ENCODE measurements around the gene TLR2. TPM values are rescaled to one million over a fixed set of nuclear protein-coding genes. Genes with fewer than 3 reads are reported as not detected.

Gene TLR2
- total RNA-seq, 1 donor from 2014 or later = 17.9 TPM

DNA sequence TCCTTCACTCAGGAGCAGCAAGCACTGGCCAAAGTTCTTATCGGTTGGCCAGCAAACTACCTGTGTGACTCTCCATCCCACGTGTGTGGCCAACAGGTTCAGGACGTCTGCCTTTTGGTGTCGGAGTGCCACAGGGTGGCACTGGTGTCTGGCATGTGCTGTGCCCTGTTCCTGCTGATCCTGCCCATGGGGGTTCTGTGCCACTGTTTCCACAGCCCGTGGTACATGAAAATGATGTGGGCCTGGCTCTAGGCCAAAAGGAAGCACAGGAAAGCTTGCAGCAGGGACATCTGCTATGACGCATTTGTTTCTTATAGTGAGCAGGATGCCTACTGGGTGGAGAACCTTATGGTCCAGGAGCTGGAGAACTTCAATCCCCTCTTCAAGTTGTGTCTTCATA is 4.6 kb upstream of the TLR2 start:
- no peak overlapping the region for H3K4me3 ChIP-seq (ENCODE audit: low read depth, low read length)
- H3K36me3 ChIP-seq (ENCODE audit: control insufficient read depth, insufficient read depth, low read length) = no peaks in the 10 kb centered on the region
- no peak for DNase-seq (ENCODE audit: low read depth)
- TF ChIP-seq, protein P1, sequence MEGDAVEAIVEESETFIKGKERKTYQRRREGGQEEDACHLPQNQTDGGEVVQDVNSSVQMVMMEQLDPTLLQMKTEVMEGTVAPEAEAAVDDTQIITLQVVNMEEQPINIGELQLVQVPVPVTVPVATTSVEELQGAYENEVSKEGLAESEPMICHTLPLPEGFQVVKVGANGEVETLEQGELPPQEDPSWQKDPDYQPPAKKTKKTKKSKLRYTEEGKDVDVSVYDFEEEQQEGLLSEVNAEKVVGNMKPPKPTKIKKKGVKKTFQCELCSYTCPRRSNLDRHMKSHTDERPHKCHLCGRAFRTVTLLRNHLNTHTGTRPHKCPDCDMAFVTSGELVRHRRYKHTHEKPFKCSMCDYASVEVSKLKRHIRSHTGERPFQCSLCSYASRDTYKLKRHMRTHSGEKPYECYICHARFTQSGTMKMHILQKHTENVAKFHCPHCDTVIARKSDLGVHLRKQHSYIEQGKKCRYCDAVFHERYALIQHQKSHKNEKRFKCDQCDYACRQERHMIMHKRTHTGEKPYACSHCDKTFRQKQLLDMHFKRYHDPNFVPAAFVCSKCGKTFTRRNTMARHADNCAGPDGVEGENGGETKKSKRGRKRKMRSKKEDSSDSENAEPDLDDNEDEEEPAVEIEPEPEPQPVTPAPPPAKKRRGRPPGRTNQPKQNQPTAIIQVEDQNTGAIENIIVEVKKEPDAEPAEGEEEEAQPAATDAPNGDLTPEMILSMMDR (IDR thresholded peaks at IDR 0.05; ENCODE audit: insufficient read depth, low read length, poor library complexity, severe bottlenecking) = no peak
- H3K27me3 ChIP-seq (ENCODE audit: control insufficient read depth, insufficient read depth, low read length) = peaks cover 3% of the 10 kb centered on the region

DNA sequence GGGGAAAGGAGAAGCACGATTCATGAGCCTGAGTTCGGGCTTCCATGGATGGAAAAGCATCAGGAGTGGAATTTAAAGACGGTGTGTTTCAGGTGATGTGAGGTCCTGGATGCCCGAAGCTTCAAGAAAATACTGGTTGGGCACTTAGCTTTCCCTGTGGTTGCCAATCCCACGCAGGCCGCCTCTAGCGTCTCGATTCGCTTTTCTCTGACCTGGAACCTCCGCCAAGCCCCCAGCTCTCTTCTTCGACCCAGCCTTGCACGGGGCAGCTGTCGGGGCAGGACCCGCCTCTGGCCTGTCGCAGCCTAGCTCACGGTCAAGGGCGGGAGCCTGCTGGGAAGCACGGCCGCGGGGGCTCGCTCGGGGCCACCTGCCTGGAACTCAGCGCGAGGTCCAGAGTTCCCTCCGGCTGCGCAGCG is 308 bp upstream of the TLR2 start:
- peak overlapping the region; percentile 56 for H3K4me3 ChIP-seq (ENCODE audit: low read depth, low read length)
- peaks cover 1% of the 10 kb centered on the region for H3K36me3 ChIP-seq (ENCODE audit: control insufficient read depth, insufficient read depth, low read length)
- DNase-seq (ENCODE audit: low read depth) = no peak
- TF ChIP-seq, protein P1 (IDR thresholded peaks at IDR 0.05; ENCODE audit: insufficient read depth, low read length, poor library complexity, severe bottlenecking) = no peak
- H3K27me3 ChIP-seq (ENCODE audit: control insufficient read depth, insufficient read depth, low read length) = peaks cover 3% of the 10 kb centered on the region

DNA sequence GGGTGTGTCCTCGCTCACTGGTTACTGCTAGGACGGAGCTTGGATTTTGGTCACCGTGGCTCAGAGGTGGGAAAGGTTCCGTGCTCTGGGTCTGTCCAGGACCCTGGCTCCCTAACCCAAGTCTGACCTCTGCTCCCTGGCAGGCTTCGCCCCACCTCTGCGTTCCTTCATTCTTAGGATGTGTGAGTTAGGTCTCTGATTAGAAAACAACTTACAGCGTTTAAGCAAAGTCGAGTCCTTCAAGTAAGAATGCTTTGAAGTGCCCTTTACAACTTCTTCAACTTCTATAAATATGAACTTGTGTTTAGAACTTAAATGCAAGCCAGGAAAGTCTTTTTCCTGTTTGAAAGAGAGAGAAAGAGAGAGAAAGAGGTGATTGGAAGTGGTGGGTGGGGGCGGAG is 891 bp downstream of the TLR2 start:
- H3K4me3 ChIP-seq (ENCODE audit: low read depth, low read length) = peak overlapping the region; percentile 56
- TF ChIP-seq, protein P1 (IDR thresholded peaks at IDR 0.05; ENCODE audit: insufficient read depth, low read length, poor library complexity, severe bottlenecking) = no peak
- DNase-seq (ENCODE audit: low read depth) = no peak
- peaks cover 3% of the 10 kb centered on the region for H3K27me3 ChIP-seq (ENCODE audit: control insufficient read depth, insufficient read depth, low read length)
- peaks cover 1% of the 10 kb centered on the region for H3K36me3 ChIP-seq (ENCODE audit: control insufficient read depth, insufficient read depth, low read length)

DNA sequence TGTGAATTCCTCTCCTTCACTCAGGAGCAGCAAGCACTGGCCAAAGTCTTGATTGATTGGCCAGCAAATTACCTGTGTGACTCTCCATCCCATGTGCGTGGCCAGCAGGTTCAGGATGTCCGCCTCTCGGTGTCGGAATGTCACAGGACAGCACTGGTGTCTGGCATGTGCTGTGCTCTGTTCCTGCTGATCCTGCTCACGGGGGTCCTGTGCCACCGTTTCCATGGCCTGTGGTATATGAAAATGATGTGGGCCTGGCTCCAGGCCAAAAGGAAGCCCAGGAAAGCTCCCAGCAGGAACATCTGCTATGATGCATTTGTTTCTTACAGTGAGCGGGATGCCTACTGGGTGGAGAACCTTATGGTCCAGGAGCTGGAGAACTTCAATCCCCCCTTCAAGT is 20.4 kb downstream of the TLR2 start:
- no peaks in the 10 kb centered on the region for H3K27me3 ChIP-seq (ENCODE audit: control insufficient read depth, insufficient read depth, low read length)
- DNase-seq (ENCODE audit: low read depth) = no peak
- H3K36me3 ChIP-seq (ENCODE audit: control insufficient read depth, insufficient read depth, low read length) = no peaks in the 10 kb centered on the region
- TF ChIP-seq, protein P1 (IDR thresholded peaks at IDR 0.05; ENCODE audit: insufficient read depth, low read length, poor library complexity, severe bottlenecking) = no peak
- H3K4me3 ChIP-seq (ENCODE audit: low read depth, low read length) = no peak overlapping the region

DNA sequence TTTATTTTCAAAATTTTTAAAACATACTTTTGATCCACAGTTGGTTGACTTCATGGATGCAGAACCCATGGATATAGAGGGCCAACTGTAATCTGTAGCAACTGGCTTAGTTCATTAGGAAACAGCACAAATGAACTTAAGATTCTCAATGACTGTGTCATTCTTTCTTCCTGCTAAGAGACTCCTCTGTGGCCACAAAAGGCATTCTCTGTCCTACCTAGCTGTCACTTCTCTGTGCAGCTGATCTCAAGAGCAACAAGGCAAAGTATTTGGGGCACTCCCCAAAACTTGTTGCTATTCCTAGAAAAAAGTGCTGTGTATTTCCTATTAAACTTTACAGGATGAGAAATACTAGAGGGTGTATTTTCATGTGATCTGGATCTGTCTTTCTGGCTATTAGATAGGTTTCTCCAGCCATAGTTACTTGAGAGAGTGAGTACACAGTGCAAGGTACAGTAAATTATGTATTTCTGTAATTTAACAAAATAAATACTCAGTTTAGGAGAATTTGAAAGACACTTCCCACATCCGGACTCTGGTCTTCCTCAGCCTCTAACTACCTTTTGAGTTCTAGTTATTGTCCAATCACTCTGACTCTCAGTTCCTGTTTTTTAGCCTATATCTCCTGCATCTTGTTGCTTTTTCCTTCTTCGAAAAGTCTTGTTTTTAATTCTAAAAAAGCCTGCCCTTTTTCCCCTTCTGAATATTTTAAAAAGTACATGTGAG is 21.8 kb downstream of the TLR2 start:
- H3K4me3 ChIP-seq (ENCODE audit: low read depth, low read length) = no peak overlapping the region
- H3K36me3 ChIP-seq (ENCODE audit: control insufficient read depth, insufficient read depth, low read length) = no peaks in the 10 kb centered on the region
- TF ChIP-seq, protein P1 (IDR thresholded peaks at IDR 0.05; ENCODE audit: insufficient read depth, low read length, poor library complexity, severe bottlenecking) = no peak
- H3K27me3 ChIP-seq (ENCODE audit: control insufficient read depth, insufficient read depth, low read length) = no peaks in the 10 kb centered on the region
- DNase-seq (ENCODE audit: low read depth) = no peak

DNA sequence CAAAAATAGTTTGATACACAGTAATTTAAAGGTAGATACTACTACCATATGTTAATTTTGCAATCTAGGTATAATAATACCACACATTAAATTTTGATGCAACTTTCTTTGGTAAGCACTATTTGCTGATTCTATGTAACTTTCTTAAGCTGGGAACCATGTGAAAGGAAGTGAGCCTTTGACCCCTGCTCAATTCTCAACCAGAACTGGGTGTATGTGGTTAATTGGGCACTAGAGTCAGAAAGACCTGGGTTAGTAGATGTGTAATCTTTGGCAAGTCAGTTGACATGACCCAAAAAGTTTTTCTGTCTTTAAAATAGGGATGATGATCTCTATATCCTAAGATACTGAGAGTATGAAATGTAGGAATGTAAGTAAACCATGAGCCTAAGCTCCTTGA is 22.4 kb downstream of the TLR2 start:
- no peak for DNase-seq (ENCODE audit: low read depth)
- Histone ChIP-seq H3K4me3 (ENCODE audit: low read depth, low read length) (no peak overlapping the region), H3K27me3 (ENCODE audit: control insufficient read depth, insufficient read depth, low read length) (no peaks in the 10 kb centered on the region), H3K36me3 (ENCODE audit: control insufficient read depth, insufficient read depth, low read length) (no peaks in the 10 kb centered on the region)
- TF ChIP-seq, protein P1 (IDR thresholded peaks at IDR 0.05; ENCODE audit: insufficient read depth, low read length, poor library complexity, severe bottlenecking) = no peak
